Glutamatergic neuron (in vitro differentiated cells): ENCODE measurements around the gene ESRRA. TPM values are rescaled to one million over a fixed set of nuclear protein-coding genes. Genes with fewer than 3 reads are reported as not detected.
"Not testable (repeated sequence)": the region's sequence is repeated elsewhere in the genome, so short reads cannot be mapped to it uniquely, and the experiment has no call there.

Experiments
- DNase-seq: peaks from one replicate; pipeline ENCODE4 v3.0.0; 2022
- H3K27ac Mint-ChIP-seq: one replicate; pipeline ENCODE4 v1.8.0; 2020; ENCODE audit warnings: mild to moderate bottlenecking, mixed read lengths, inconsistent platforms; ENCODE audit not compliant: unreplicated experiment
- H3K27me3 Mint-ChIP-seq: one replicate; pipeline ENCODE4 v1.8.0; 2020; ENCODE audit warnings: mild to moderate bottlenecking, moderate library complexity, mixed read lengths, inconsistent platforms; ENCODE audit not compliant: unreplicated experiment
- H3K36me3 Mint-ChIP-seq: one replicate; pipeline ENCODE4 v1.8.0; 2020; ENCODE audit warnings: mild to moderate bottlenecking, mixed read lengths, inconsistent platforms; ENCODE audit not compliant: unreplicated experiment
- H3K4me1 Mint-ChIP-seq: one replicate; pipeline ENCODE4 v1.8.0; 2020; ENCODE audit warnings: mild to moderate bottlenecking, low read depth, mixed read lengths, inconsistent platforms; ENCODE audit not compliant: unreplicated experiment
- H3K4me3 Mint-ChIP-seq: one replicate; pipeline ENCODE4 v1.8.0; 2020; ENCODE audit warnings: mild to moderate bottlenecking, mixed read lengths, inconsistent platforms; ENCODE audit not compliant: unreplicated experiment
- H3K9me3 Mint-ChIP-seq: one replicate; pipeline ENCODE4 v1.8.0; 2020; ENCODE audit warnings: mild to moderate bottlenecking, moderate library complexity, mixed read lengths, inconsistent platforms; ENCODE audit not compliant: unreplicated experiment
- CTCF ChIP-seq: fragments of 200-600 bp; sonication (generic); IDR thresholded peaks from one replicate; pipeline ENCODE4 v1.5.0; 2021; ENCODE audit not compliant: partially characterized antibody, unreplicated experiment
- total RNA-seq: library from RNA; stranded (reverse); fragmentation: NEBNext Ultra II Directional; extraction: Animal tissue kit (Norgen Biotek cat#: 25700); gene quantifications from one replicate; pipeline ENCODE4 v1.2.1, GENCODE V29; 2021; ENCODE audit not compliant: unreplicated experiment

ESRRA gene
- total RNA-seq, 1 donor from 2014 or later = 69.9 TPM

GRCh38 chr11:64306563-64306875 is 1.2 kb downstream of the ESRRA start:
- DNase-seq = no peak
- H3K27me3 Mint-ChIP-seq = peaks cover 4% of the 10 kb centered on the region
- peak overlapping the region; percentile 91 for H3K4me3 Mint-ChIP-seq
- no peak for TF ChIP-seq CTCF
- H3K27ac Mint-ChIP-seq = peak overlapping the region; percentile 52
- H3K9me3 Mint-ChIP-seq = peaks cover 1% of the 10 kb centered on the region
- H3K36me3 Mint-ChIP-seq = no peaks in the 10 kb centered on the region
- peaks cover 4% of the 10 kb centered on the region for H3K4me1 Mint-ChIP-seq

GRCh38 chr11:64306876-64307622 is 1.7 kb downstream of the ESRRA start:
- peaks cover 4% of the 10 kb centered on the region for H3K4me1 Mint-ChIP-seq
- peak overlapping the region; percentile 91 for H3K4me3 Mint-ChIP-seq
- TF ChIP-seq CTCF = no peak
- H3K36me3 Mint-ChIP-seq = no peaks in the 10 kb centered on the region
- H3K9me3 Mint-ChIP-seq = peaks cover 1% of the 10 kb centered on the region
- H3K27ac Mint-ChIP-seq = peak overlapping the region; percentile 22
- peaks cover 4% of the 10 kb centered on the region for H3K27me3 Mint-ChIP-seq
- no peak for DNase-seq

- peak overlapping the region; percentile 44 for H3K4me3 Mint-ChIP-seq
- H3K27ac Mint-ChIP-seq = peak overlapping the region; percentile 22
- not testable (repeated sequence) for H3K4me1 Mint-ChIP-seq, H3K9me3 Mint-ChIP-seq, DNase-seq, H3K27me3 Mint-ChIP-seq, H3K36me3 Mint-ChIP-seq
These were observed 2.5 kb downstream of the ESRRA start for GRCh38 chr11:64307795-64308194.

GRCh38 chr11:64312947-64313346 is 7.6 kb downstream of the ESRRA start:
- no peak for TF ChIP-seq CTCF
- peak overlapping the region; percentile 44 for H3K4me3 Mint-ChIP-seq
- peaks cover 12% of the 10 kb centered on the region for H3K27me3 Mint-ChIP-seq
- H3K27ac Mint-ChIP-seq = peak overlapping the region; percentile 54
- H3K9me3 Mint-ChIP-seq = peaks cover 5% of the 10 kb centered on the region
- no peak for DNase-seq
- peaks cover 18% of the 10 kb centered on the region for H3K4me1 Mint-ChIP-seq
- H3K36me3 Mint-ChIP-seq = no peaks in the 10 kb centered on the region

GRCh38 chr11:64313491-64314145 is 8.3 kb downstream of the ESRRA start:
- Mint-ChIP-seq H3K27ac (peak overlapping the region; percentile 54), H3K9me3 (peaks cover 5% of the 10 kb centered on the region), H3K4me1 (peaks cover 18% of the 10 kb centered on the region), H3K4me3 (peak overlapping the region; percentile 44), H3K27me3 (peaks cover 12% of the 10 kb centered on the region), H3K36me3 (no peaks in the 10 kb centered on the region)
- DNase-seq = no peak
- TF ChIP-seq CTCF = no peak
